Gastrocnemius medialis (tissue), 4 donors: ENCODE measurements around the gene AP3M1. TPM values are rescaled to one million over a fixed set of nuclear protein-coding genes. Genes with fewer than 3 reads are reported as not detected.
A peak's percentile ranks its signal among the peaks of the same experiment; 100 is the strongest.

ENCODE experiments used
- ATAC-seq, 2 donors: fragments of 150-250 bp; one replicate each; pipeline ENCODE4 v1.9.1; 2016
- DNase-seq, 2 donors: peaks; one replicate each; pipeline ENCODE4 v3.0.0-alpha.2; 2019
- H3K27ac ChIP-seq, 4 donors: fragments of 200-600 bp; sonication (generic); 1 replicate in 1 of 4; 2 replicates in 3 of 4; pipeline ENCODE4 v1.5.1; 2016 to 2018; ENCODE audit warnings: mild to moderate bottlenecking in 2 of 4, moderate library complexity in 1 of 4
- H3K27me3 ChIP-seq, 3 donors: fragments of 200-600 bp; sonication (generic) in 2 of 3; 1 replicate in 1 of 3; 2 replicates in 2 of 3; pipeline versions ENCODE4 v1.5.1 to v1.6.0; 2016 to 2019; ENCODE audit warnings: mild to moderate bottlenecking in 1 of 3, moderate library complexity in 1 of 3
- H3K36me3 ChIP-seq, 2 donors: fragments of 200-600 bp; sonication (generic) in 1 of 2; one replicate each; pipeline ENCODE4 v1.5.1; 2017 to 2018
- H3K4me1 ChIP-seq, 2 donors: fragments of 200-600 bp; sonication (generic) in 1 of 2; one replicate each; pipeline ENCODE4 v1.5.1; 2016 to 2017; ENCODE audit warnings: mild to moderate bottlenecking in 2 of 2
- H3K4me3 ChIP-seq, 4 donors: fragments of 200-600 bp; sonication (generic) in 3 of 4; 1 replicate in 1 of 4; 2 replicates in 3 of 4; pipeline ENCODE4 v1.5.1; 2016 to 2019; ENCODE audit warnings: mild to moderate bottlenecking in 2 of 4
- H3K9me3 ChIP-seq, 3 donors: fragments of 200-600 bp; sonication (generic) in 2 of 3; 1 replicate in 1 of 3; 2 replicates in 2 of 3; pipeline ENCODE4 v1.5.1; 2016 to 2019
- CTCF ChIP-seq, 5 experiments: fragments of 450-650 bp in 3 of 5; fragments of 200-600 bp in 2 of 5; sonication (generic) in 2 of 5; IDR thresholded peaks in 4 of 5; conservative IDR thresholded peaks in 1 of 5; 1 replicate in 4 of 5; 2 replicates in 1 of 5; pipeline ENCODE4 v1.5.1; 2016 to 2019; ENCODE audit warnings: antibody characterized with exemption in 5 of 5, mild to moderate bottlenecking in 3 of 5, moderate library complexity in 3 of 5
- POLR2A ChIP-seq, 2 donors: fragments of 450-650 bp; IDR thresholded peaks; one replicate each; pipeline ENCODE4 v1.6.1; 2017; ENCODE audit warnings: antibody characterized with exemption in 2 of 2, mild to moderate bottlenecking in 2 of 2, moderate library complexity in 2 of 2
- in situ Hi-C, 4 donors: fragments of 200-750 bp; cut with MboI; loops; one replicate each; pipeline versions ENCODE4 v1.15.0 to v1.8.0; 2017; ENCODE audit warnings: low sequenced_read_pairs in 4 of 4
- intact Hi-C: fragments of 100-400 bp; cut with DNase I; formaldehyde crosslinking; loops from one replicate; pipeline ENCODE4 v1.15.1; 2023; ENCODE audit warnings: low total_unique reads
- total RNA-seq, 4 donors: library from RNA; depleted of rRNA; stranded (reverse); fragments of >200 nt; gene quantifications; one replicate each; pipeline versions ENCODE4 v1.1.0 to v1.2.3, GENCODE V29; 2016

The AP3M1 gene
- total RNA-seq, 4 donors from 2014 or later, result 15.3 to 22.9 (median 21.7) TPM

GRCh38 chr10:74114041-74114448, 36.6 kb downstream of the AP3M1 start:
- peaks cover 0 to 98% of the 10 kb centered on the region in 2 donors for H3K36me3 ChIP-seq

GRCh38 chr10:74113546-74113945, 37.1 kb downstream of the AP3M1 start:
- Histone ChIP-seq H3K27ac (peak overlapping the region in 2 of 4 donors; percentile 17 to 19), H3K27me3 (no peaks in the 10 kb centered on the region), H3K9me3 (no peaks in the 10 kb centered on the region), H3K4me3 (no peak overlapping the region), H3K4me1 (peaks cover 0 to 3% of the 10 kb centered on the region in 2 donors), H3K36me3 (peaks cover 0 to 98% of the 10 kb centered on the region in 2 donors)
- intact Hi-C loops, result no loop called here
- in situ Hi-C loops, result no loop called here
- DNase-seq (no peak), ATAC-seq (no peak)
- TF ChIP-seq CTCF (IDR thresholded peaks at IDR 0.05 in 4 of 5, conservative IDR thresholded peaks at IDR 0.05 in 1 of 5) (no peak), POLR2A (IDR thresholded peaks at IDR 0.05) (no peak)

More at GRCh38 chr10:74114041-74114448, 36.6 kb downstream of the AP3M1 start:
- DNase-seq, result no peak
- Histone ChIP-seq H3K4me3 (no peak overlapping the region), H3K4me1 (peaks cover 0 to 3% of the 10 kb centered on the region in 2 donors), H3K9me3 (no peaks in the 10 kb centered on the region), H3K27me3 (no peaks in the 10 kb centered on the region), H3K27ac (peak overlapping the region in 2 of 4 donors; percentile 17 to 19)
- TF ChIP-seq POLR2A (IDR thresholded peaks at IDR 0.05), result no peak
- TF ChIP-seq CTCF (IDR thresholded peaks at IDR 0.05 in 4 of 5, conservative IDR thresholded peaks at IDR 0.05 in 1 of 5), result no peak
- intact Hi-C loops (no loop called here), in situ Hi-C loops (no loop called here)
- no peak for ATAC-seq

GRCh38 chr10:74111799-74112198, 38.8 kb downstream of the AP3M1 start:
- H3K9me3 ChIP-seq, result no peaks in the 10 kb centered on the region
- DNase-seq (no peak), ATAC-seq (no peak)
- no peak overlapping the region for H3K4me3 ChIP-seq
- TF ChIP-seq POLR2A (IDR thresholded peaks at IDR 0.05) (no peak), CTCF (IDR thresholded peaks at IDR 0.05 in 4 of 5, conservative IDR thresholded peaks at IDR 0.05 in 1 of 5) (no peak)
- H3K4me1 ChIP-seq, result no peaks in the 10 kb centered on the region
- in situ Hi-C loops, result no loop called here
- no peaks in the 10 kb centered on the region for H3K27me3 ChIP-seq
- no peak overlapping the region for H3K27ac ChIP-seq
- peaks cover 0 to 100% of the 10 kb centered on the region in 2 donors for H3K36me3 ChIP-seq
- intact Hi-C loops, result no loop called here

- no peak for ATAC-seq
Measured at GRCh38 chr10:74110120-74110519, 40.5 kb downstream of the AP3M1 start.

More at GRCh38 chr10:74110120-74110519, 40.5 kb downstream of the AP3M1 start:
- H3K27me3 ChIP-seq, result no peaks in the 10 kb centered on the region
- intact Hi-C loops (no loop called here), in situ Hi-C loops (no loop called here)
- no peak overlapping the region for H3K4me3 ChIP-seq
- H3K9me3 ChIP-seq, result no peaks in the 10 kb centered on the region
- TF ChIP-seq POLR2A (IDR thresholded peaks at IDR 0.05), result no peak
- no peak for TF ChIP-seq CTCF (IDR thresholded peaks at IDR 0.05 in 4 of 5, conservative IDR thresholded peaks at IDR 0.05 in 1 of 5)
- no peak overlapping the region for H3K27ac ChIP-seq
- no peaks in the 10 kb centered on the region for H3K4me1 ChIP-seq
- H3K36me3 ChIP-seq, result peaks cover 0 to 100% of the 10 kb centered on the region in 2 donors
- DNase-seq, result no peak
